ENCODE results near the gene CDNF. TPM values are rescaled to one million over a fixed set of nuclear protein-coding genes. Genes with fewer than 3 reads are reported as not detected.

The CDNF gene
- polyA plus RNA-seq, 1 of the 3 experiments (the other 2 are of a cell fraction) = 1.2 TPM

- CTCF ChIA-PET = interaction anchor here (0.6 to 1.3 kb wide), 2 partner anchors 33 to 237 kb away, joined by 3 to 4 read pairs; no protein-coding TSS in a partner anchor
- H3K9ac ChIP-seq = no peak overlapping the region
- no peaks in the 10 kb centered on the region for H3K27me3 ChIP-seq (ENCODE audit: insufficient read depth)
- no peak for TF ChIP-seq CHD2 (IDR thresholded peaks at IDR 0.05; ENCODE audit: low read length, partially characterized antibody)
- 76% methylated on average over 10 of the region's 10 CpGs for WGBS (ENCODE audit: low lambda C conversion rate)
- no peak overlapping the region for H2AFZ ChIP-seq (ENCODE audit: low read depth)
- H3K4me2 ChIP-seq = no peak overlapping the region
- POLR2A ChIA-PET = no interaction called here
- H4K20me1 ChIP-seq (ENCODE audit: insufficient read depth) = no peaks in the 10 kb centered on the region
- no peaks in the 10 kb centered on the region for H3K79me2 ChIP-seq (ENCODE audit: insufficient read depth)
- H3K4me3 ChIP-seq (ENCODE audit: low read depth in 2 of 2, low read length in 1 of 2) = no peak overlapping the region
- H3F3A ChIP-seq (replicated peaks; ENCODE audit: insufficient read depth) = no peaks in the 10 kb centered on the region
- no peaks in the 10 kb centered on the region for H3K9me3 ChIP-seq
- no peak for DNase-seq
- no peaks in the 10 kb centered on the region for H3K9me2 ChIP-seq
- H3K36me3 ChIP-seq (replicated peaks in 1 of 2; ENCODE audit: control insufficient read depth in 1 of 2, insufficient read depth in 2 of 2, low read length in 1 of 2) = no peaks in the 10 kb centered on the region
- no peak overlapping the region for H3K27ac ChIP-seq (ENCODE audit: low read depth in 2 of 2, low read length in 1 of 2)
- no peaks in the 10 kb centered on the region for H3K4me1 ChIP-seq (ENCODE audit: control insufficient read depth in 1 of 2, insufficient read depth in 2 of 2, low read depth in 1 of 2, low read length in 1 of 2)
Measured at GRCh38 chr10:14773551-14774213, 64.2 kb downstream of the CDNF start.

- WGBS (ENCODE audit: low lambda C conversion rate) = 69% methylated on average over 7 of the region's 7 CpGs
- no peaks in the 10 kb centered on the region for H3K9me2 ChIP-seq
Measured at GRCh38 chr10:14772399-14772798, 65.4 kb downstream of the CDNF start.

More at GRCh38 chr10:14772399-14772798, 65.4 kb downstream of the CDNF start:
- ChIA-PET CTCF (interaction anchor here (1.3 kb wide), 1 partner anchor 235 kb away, joined by 4 read pairs; no protein-coding TSS in a partner anchor), POLR2A (no interaction called here)
- H4K20me1 ChIP-seq (ENCODE audit: insufficient read depth) = no peaks in the 10 kb centered on the region
- no peaks in the 10 kb centered on the region for H3F3A ChIP-seq (replicated peaks; ENCODE audit: insufficient read depth)
- no peak overlapping the region for H3K27ac ChIP-seq (ENCODE audit: low read depth in 2 of 2, low read length in 1 of 2)
- H3K27me3 ChIP-seq (ENCODE audit: insufficient read depth) = no peaks in the 10 kb centered on the region
- TF ChIP-seq RCOR1 (IDR thresholded peaks at IDR 0.05; ENCODE audit: low read length) = no peak
- TF ChIP-seq NRF1 (IDR thresholded peaks at IDR 0.05; ENCODE audit: low read depth, low read length) = no peak
- TF ChIP-seq USF2 (IDR thresholded peaks at IDR 0.05; ENCODE audit: borderline replicate concordance, low read depth, low read length) = no peak
- TF ChIP-seq CHD2 (IDR thresholded peaks at IDR 0.05; ENCODE audit: low read length, partially characterized antibody) = no peak
- TF ChIP-seq IRF3 (IDR thresholded peaks at IDR 0.05; ENCODE audit: low read depth, low read length) = no peak
- no peak for TF ChIP-seq JUND (IDR thresholded peaks at IDR 0.05)
- TF ChIP-seq GABPA (IDR thresholded peaks at IDR 0.05; ENCODE audit: low read depth) = no peak
- no peak for TF ChIP-seq ELF1 (IDR thresholded peaks at IDR 0.05)
- no peak for TF ChIP-seq POLR2AphosphoS5 (IDR thresholded peaks at IDR 0.05; ENCODE audit: low read depth, low read length)
- no peak for TF ChIP-seq CTCF (IDR thresholded peaks at IDR 0.05)
- no peak for TF ChIP-seq FOSL2 (IDR thresholded peaks at IDR 0.05; ENCODE audit: borderline replicate concordance, low read depth)
- TF ChIP-seq SMC3 (IDR thresholded peaks at IDR 0.05; ENCODE audit: low read depth, low read length) = no peak
- TF ChIP-seq MEF2A (IDR thresholded peaks at IDR 0.05; ENCODE audit: borderline replicate concordance, low read depth) = no peak
- TF ChIP-seq RFX5 (IDR thresholded peaks at IDR 0.05; ENCODE audit: low read length) = no peak
- TF ChIP-seq EZH2phosphoT487 (IDR thresholded peaks at IDR 0.05; ENCODE audit: borderline replicate concordance, low read depth) = no peak
- TF ChIP-seq GATA2 (CRISPR knock-in tag; IDR thresholded peaks at IDR 0.05) = no peak
- no peak for TF ChIP-seq USF1 (IDR thresholded peaks at IDR 0.05; ENCODE audit: borderline replicate concordance, low read depth)
- TF ChIP-seq RAD21 (IDR thresholded peaks at IDR 0.05; ENCODE audit: low read length) = no peak
- no peak for TF ChIP-seq FOXJ3 (CRISPR knock-in tag; IDR thresholded peaks at IDR 0.05)
- TF ChIP-seq SIN3A (IDR thresholded peaks at IDR 0.05; ENCODE audit: borderline replicate concordance, low read depth, low read length) = no peak
- H3K9ac ChIP-seq = no peak overlapping the region
- H3K4me1 ChIP-seq (ENCODE audit: control insufficient read depth in 1 of 2, insufficient read depth in 2 of 2, low read depth in 1 of 2, low read length in 1 of 2) = no peaks in the 10 kb centered on the region
- DNase-seq = no peak
- H3K4me2 ChIP-seq = no peak overlapping the region
- no peaks in the 10 kb centered on the region for H3K79me2 ChIP-seq (ENCODE audit: insufficient read depth)
- no peak overlapping the region for H3K4me3 ChIP-seq (ENCODE audit: low read depth in 2 of 2, low read length in 1 of 2)
- H3K36me3 ChIP-seq (replicated peaks in 1 of 2; ENCODE audit: control insufficient read depth in 1 of 2, insufficient read depth in 2 of 2, low read length in 1 of 2) = no peaks in the 10 kb centered on the region
- H2AFZ ChIP-seq (ENCODE audit: low read depth) = no peak overlapping the region
- H3K9me3 ChIP-seq = no peaks in the 10 kb centered on the region
